HepG2 (cell line): ENCODE measurements around the gene ERC1.

Experiments
- EHMT2 ChIP-seq: fragments of 200-600 bp; sonication (generic); IDR thresholded peaks from 2 replicates; pipeline ENCODE4 v1.7.0; 2017; ENCODE audit warnings: antibody characterized with exemption, low read depth, low read length, borderline replicate concordance
- ETS1 ChIP-seq: sonication (generic); formaldehyde crosslinking; IDR thresholded peaks from 2 replicates; pipeline ENCODE4 v1.4.0; 2020; ENCODE audit warnings: missing genetic modification reagents
- HDAC1 ChIP-seq: sonication (generic); formaldehyde crosslinking; IDR thresholded peaks from 2 replicates; pipeline ENCODE4 v1.5.1; 2020; ENCODE audit warnings: mild to moderate bottlenecking, missing genetic modification reagents
- MLLT10 ChIP-seq: sonication (generic); formaldehyde crosslinking; IDR thresholded peaks from 2 replicates; pipeline ENCODE4 v1.4.0; 2020; ENCODE audit warnings: missing genetic modification reagents
- POLR2A ChIP-seq, 2 experiments: IDR thresholded peaks; 2 replicates each; pipeline ENCODE4 v1.6.1; 2011; ENCODE audit warnings: low read depth in 2 of 2, low read length in 2 of 2, mild to moderate bottlenecking in 1 of 2, moderate library complexity in 1 of 2; ENCODE audit not compliant: insufficient read depth in 1 of 2

DNA sequence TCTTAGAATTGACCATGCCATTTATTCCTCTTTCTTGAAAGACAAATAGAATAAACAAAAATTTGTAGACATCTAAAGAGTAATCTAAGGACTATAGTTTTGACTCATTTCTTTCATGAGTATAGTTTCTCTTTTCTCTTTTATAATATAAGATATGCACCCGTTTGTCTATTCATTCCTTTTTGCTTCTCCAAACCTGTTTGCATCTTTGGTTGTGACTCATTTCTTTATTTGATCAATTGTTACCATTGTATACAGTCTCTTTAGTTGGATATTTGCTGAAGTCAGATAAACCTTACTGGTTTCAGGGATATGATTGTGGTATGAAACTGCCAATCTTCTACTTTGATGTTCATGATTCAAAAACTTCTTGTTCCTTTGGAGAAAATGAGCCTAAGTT, 334.6 kb downstream of the ERC1 start:
- TF ChIP-seq HDAC1 (CRISPR knock-in tag) (no peak), EHMT2 (no peak), ETS1 (no peak), MLLT10 (no peak), POLR2A (IDR thresholded peaks at IDR 0.05; ENCODE audit: insufficient read depth in 1 of 2, low read depth in 2 of 2, low read length in 2 of 2) (no peak)
